GF-D8 (cell line): Measurements from ENCODE around the gene HK1.

Experiments
- DNase-seq: peaks from one replicate; lab custom pipeline; 2025; lab: John Stamatoyannopoulos, UW

The HK1 gene

GRCh38 chr10:69404786-69405185 lies 126.5 kb downstream of the HK1 start:
- no peak for DNase-seq

GRCh38 chr10:69405221-69405620 lies 126.9 kb downstream of the HK1 start:
- DNase-seq = no peak

GRCh38 chr10:69406302-69406811 lies 128.1 kb downstream of the HK1 start:
- no peak for DNase-seq

- DNase-seq = no peak
Measured at GRCh38 chr10:69406816-69407580, 128.7 kb downstream of the HK1 start.

- DNase-seq = no peak
Measured at GRCh38 chr10:69407621-69408301, 129.5 kb downstream of the HK1 start.

GRCh38 chr10:69408318-69409175 lies 130.3 kb downstream of the HK1 start:
- peak; percentile 88 for DNase-seq

GRCh38 chr10:69409176-69409495 lies 130.8 kb downstream of the HK1 start:
- peak; percentile 58 for DNase-seq

- DNase-seq = peak; percentile 85
Measured at GRCh38 chr10:69409968-69410367, 131.7 kb downstream of the HK1 start.

- no peak for DNase-seq
Measured at GRCh38 chr10:69410487-69410886, 132.2 kb downstream of the HK1 start.

- DNase-seq = no peak
Measured at GRCh38 chr10:69411476-69411875, 133.2 kb downstream of the HK1 start.

- no peak for DNase-seq
Measured at GRCh38 chr10:69412232-69412790, 134.0 kb downstream of the HK1 start.

- no peak for DNase-seq
Measured at GRCh38 chr10:69413221-69413865, 135.0 kb downstream of the HK1 start.

GRCh38 chr10:69414036-69415018 lies 136.0 kb downstream of the HK1 start:
- no peak for DNase-seq

- no peak for DNase-seq
Measured at GRCh38 chr10:69415049-69415448, 136.8 kb downstream of the HK1 start.

- no peak for DNase-seq
Measured at GRCh38 chr10:69415951-69416350, 137.7 kb downstream of the HK1 start.

- DNase-seq = no peak
Measured at GRCh38 chr10:69416695-69417094, 138.4 kb downstream of the HK1 start, which contains the start of gene TACR2. TSS of gene TACR2 (minus strand) at chr10:69416918. CDS start at chr10:69416323, 595 bp downstream.

- DNase-seq = no peak
Measured at GRCh38 chr10:69417542-69417941, 139.2 kb downstream of the HK1 start.

GRCh38 chr10:69418052-69418752 lies 139.9 kb downstream of the HK1 start:
- no peak for DNase-seq

GRCh38 chr10:69419096-69419743 lies 140.9 kb downstream of the HK1 start:
- no peak for DNase-seq
